ENCODE results near the gene ZNF398.

GRCh38 chr7:149153346-149153745 lies 6.1 kb downstream of the ZNF398 start:
- TF ChIP-seq CTCF (IDR thresholded peaks at IDR 0.05; ENCODE audit: insufficient read depth, low read depth, low read length): no peak
- TF ChIP-seq EZH2 (IDR thresholded peaks at IDR 0.05; ENCODE audit: insufficient read depth, low read length): no peak

Data from astrocyte (in vitro differentiated cells and primary cell).